DMS 273 (cell line): ENCODE measurements around the gene AAMP.
A peak's percentile ranks its signal among the peaks of the same experiment; 100 is the strongest.
"Not testable (repeated sequence)": the region's sequence is repeated elsewhere in the genome, so short reads cannot be mapped to it uniquely, and the experiment has no call there.

Experiments used
- DNase-seq: peaks from one replicate; lab custom pipeline; 2025; ENCODE audit not compliant: unreplicated experiment; lab: John Stamatoyannopoulos, UW

AAMP gene

DNA sequence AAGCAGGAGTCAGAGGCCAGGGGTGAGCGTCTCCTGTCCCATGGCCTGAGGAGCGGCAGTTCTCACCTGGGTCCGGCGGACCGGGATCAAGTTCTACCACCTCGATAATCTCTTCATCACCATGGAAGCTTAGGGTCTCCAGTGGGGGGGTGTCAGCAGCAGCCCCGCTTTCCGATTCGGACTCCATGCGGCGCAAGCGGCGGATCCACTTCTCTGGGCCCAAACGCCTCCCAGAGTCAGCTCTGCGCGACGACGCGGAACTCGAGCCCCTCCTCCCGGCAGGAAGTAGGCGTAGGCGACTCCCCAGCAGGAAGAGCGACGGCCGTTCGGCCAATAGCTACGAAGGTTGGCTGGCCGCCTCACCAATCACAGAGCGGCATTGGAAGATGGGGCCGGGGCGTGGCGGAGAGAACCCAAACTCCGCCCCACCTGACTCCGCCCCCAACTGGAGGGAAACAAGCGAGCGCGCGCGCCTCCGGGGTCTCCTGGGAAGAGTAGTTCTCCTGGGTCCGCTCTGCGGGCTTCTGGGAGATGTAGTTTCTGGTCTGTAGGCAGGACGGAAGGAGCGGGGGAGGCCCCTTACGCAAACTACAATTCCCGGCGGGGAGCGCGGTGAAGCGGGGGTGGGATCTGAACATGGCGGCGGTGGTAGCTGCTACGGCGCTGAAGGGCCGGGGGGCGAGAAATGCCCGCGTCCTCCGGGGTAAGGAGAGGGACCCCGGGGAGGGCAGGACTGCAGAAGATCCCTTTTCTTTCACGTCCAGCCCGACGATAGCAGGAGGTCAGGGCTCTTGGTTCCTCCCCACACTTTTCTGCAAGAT is at the start of gene AAMP, which contains the start of gene PNKD:
TSS of gene AAMP (minus strand) at position 238 of the 821 bp plus-strand sequence. CDS start at position 187, 51 bp downstream.
TSS of gene PNKD (plus strand) at position 620 of the 821 bp plus-strand sequence. CDS start at position 637, 17 bp downstream.
- DNase-seq = peak; percentile 100

DNA sequence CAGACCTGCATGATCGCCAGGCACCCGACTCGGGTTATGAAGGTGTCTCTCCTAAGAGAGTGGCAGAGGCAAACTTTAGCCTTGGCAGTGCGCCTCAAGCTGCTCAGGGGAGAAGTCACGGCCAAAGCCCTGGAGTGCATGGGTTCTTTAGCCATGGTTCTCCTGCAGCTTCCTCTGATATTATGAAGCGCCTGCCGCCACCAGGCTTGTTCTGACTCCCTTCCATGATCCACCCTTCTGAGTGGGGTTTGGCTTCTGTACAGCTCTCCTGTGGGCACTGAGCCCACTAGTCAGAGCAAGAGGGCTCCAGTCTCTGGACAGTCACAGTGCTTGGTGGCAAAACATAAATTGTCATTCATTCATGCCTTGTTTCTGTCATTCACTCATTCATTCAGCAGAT is 48.3 kb upstream of the AAMP start:
- DNase-seq = no peak

- no peak for DNase-seq
These were observed 47.9 kb upstream of the AAMP start for GRCh38 chr2:218317835-218318234.

DNA sequence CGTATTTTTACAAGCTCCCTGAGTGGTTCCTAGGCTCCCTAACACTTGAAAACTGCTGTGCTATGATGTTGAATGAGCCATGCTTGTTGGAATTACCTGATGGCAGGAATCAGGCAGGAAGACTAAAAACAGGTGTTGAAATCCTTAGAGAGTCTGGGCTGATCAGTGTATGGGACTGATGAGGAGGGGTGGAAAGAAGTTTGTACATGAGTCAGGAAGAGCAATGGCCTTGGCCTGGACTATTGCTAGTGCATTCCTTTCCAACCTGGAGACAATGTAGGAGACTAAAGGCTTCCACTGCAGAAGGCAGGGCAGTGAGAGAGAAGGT is 47.3 kb upstream of the AAMP start:
- no peak for DNase-seq

- DNase-seq = no peak
These were observed 45.5 kb upstream of the AAMP start for GRCh38 chr2:218315397-218315796.

DNA sequence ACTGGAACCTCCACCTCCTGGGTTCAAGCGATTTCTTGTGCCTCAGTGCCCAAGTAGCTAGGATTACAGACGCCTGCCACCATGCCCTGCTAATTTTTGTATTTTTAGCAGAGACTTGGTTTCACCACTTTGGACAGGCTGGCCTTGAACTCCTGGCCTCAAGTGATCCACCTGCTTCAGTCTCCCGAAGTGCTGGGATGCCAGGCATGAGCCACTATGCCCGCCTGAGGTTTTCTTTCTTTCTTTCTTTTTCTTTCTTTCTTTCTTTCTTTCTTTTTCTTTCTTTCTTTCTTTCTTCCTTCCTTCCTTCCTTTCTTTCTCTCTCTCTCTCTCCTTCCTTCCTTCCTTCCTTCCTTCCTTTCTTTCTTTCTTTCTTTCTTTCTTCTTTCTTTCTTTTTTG is 44.8 kb upstream of the AAMP start:
- not testable (repeated sequence) for DNase-seq

DNA sequence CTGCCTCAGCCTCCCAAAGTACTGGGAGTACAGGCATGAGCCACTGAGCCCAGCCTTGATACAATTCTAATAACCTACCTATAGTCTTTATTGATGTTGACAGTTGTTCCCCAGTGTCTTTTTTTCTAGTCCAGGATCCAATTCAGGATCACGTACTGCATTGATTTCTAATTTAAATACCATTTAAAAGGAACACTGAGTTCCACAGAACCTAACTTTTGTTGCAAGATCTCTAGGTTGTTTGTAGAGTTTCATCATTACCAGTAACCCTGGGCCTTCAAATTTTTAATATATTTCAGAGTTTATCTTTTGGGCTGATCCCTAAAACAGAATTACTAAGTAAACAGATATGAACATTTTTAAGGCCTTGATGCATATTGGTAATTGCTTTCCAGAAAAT is 43.4 kb upstream of the AAMP start:
- DNase-seq = no peak

GRCh38 chr2:218312267-218312756 is 42.4 kb upstream of the AAMP start:
- no peak for DNase-seq

DNA sequence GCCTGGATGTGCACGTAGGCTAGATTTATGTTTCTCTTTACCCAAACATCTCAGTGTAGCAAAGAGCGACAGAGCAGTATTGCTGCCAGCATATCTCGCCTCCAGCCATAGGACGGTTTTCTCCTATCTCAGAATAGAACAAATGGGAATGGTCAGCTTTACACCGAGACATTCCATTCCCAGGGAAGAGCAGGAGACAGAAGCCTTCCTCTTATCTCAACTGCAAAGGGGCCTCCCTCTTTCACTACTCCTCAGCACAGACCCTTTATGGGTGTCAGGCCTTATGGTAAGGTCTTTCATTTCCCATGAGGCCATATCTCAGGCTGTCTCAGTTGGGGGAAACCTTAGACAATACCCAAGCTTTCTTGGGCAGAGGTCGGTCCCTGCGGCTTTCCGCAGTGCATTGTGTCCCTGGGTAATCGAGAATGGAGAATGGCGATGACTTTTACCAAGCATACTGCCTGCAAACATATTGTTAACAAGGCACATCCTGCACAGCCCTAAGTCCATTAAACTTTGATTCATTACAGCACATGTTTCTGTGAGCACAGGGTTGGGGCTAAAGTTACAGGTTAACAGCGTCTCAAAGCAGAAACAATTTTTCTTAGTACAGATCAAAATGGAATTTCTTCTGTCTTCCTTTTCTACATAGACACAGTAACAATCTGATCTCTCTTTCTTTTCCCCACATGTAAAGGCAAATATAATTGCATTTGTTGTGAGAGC is 41.8 kb upstream of the AAMP start:
- DNase-seq = not testable (repeated sequence)

DNA sequence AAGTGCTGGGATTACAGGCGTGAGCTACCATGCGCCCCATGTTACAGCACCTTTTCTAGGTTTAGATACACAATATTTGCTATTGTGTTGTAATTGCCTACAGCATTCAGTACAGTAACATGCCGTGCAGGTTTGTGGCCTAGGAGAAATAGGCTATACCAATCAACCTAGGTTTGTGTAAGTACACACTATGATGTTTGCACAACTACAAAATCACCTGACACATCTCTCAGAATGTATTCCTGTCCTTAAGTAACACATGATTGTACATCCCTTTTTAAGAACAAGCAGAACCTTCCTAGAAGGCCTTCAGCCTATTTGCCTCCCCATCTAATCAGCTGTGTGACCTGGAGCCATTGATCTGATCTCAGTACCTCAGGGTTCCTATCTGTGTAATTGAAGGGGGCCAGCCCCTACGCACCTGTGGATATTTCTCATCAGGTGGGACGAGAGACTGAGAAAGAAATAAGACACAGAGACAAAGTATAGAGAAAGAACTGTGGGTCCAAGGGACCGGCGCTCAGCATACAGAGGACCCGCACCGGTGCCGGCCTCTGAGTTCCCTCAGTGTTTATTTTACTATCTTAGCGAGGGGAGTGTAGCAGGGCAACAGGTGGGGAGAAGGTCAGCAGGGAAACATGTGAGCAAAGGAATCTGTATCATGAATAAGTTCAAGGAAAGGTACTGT is 41.1 kb upstream of the AAMP start:
- no peak for DNase-seq

- DNase-seq = no peak
These were observed 37.6 kb upstream of the AAMP start for GRCh38 chr2:218307415-218308090.

- DNase-seq = no peak
These were observed 36.4 kb upstream of the AAMP start for GRCh38 chr2:218306184-218306920.

GRCh38 chr2:218305383-218305782 is 35.4 kb upstream of the AAMP start:
- DNase-seq = no peak

DNA sequence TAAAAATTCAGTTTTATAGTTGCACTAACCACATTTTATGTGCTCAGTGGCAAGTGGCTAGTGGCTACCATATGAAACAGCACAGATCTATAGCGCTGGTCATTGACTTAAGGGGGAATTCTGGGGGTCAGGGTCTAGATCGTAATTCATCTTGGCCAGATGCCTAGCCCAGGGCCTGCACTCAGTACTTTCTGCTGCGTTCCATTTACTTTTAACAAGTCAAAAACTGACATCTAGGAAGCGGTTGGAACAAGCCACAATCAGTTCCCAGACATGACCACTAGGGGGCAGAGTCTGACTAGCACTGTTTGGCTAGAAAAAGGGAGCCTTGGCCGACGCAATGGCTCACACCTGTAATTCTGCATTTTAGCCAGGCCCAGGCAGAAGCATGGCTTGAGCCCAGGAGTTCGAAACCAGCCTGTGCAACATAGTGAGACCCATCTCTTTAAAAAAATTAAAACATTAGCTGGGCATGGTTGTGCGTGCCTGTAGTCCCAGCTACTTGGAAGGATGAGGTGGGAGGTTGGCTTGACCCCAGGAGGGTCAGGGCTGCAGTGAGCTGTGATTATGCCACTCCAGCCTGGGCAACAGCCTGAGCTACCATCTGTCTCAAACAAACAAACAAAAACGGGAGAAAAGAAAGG is 31.4 kb upstream of the AAMP start:
- peak; percentile 93 for DNase-seq

DNA sequence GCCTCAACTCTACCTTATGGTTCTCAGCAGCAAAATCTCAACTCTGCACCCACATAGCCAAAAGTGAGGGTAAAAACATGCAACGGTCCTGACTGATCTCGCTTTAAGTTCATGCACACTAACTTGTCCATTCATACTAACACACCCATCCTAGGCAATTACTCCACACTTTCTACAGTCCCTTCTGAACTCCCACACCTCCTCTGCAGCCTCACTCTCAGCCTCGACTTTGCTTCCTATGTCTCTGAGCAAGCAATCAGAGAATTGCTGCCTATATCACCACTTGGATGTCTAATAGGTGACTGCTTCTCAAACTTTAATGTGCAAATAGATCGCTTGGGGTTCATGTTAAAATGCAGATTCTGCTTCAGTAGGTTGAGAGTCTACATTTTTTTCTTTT is 30.2 kb upstream of the AAMP start:
- DNase-seq = no peak

DNA sequence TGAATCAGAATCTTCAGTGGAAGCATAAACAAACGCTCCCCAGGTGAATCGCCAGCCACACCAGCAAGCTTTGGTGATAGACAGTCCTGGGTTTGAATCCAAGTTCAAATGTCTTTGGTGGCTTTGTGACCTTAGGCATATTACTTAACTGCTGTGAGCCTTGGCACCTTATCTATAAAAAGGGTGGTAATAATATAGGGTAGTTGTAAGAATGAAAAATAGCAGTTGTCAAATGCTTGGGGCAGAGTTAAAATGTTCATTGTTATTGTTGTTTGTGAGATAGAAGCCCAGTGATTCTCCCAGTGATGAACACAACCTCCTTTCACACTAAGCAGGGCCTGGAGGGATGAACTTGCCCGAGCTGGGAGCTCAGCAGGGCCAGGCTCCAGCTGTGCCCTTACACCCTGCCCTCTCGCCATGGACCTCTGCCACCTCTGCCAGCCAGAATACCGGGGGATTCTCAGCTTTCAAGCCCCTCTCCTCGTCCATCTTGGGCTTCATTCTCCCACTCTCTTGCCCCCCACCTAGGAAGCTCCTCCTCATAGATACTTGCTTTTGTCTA is 28.5 kb upstream of the AAMP start:
- DNase-seq = no peak

DNA sequence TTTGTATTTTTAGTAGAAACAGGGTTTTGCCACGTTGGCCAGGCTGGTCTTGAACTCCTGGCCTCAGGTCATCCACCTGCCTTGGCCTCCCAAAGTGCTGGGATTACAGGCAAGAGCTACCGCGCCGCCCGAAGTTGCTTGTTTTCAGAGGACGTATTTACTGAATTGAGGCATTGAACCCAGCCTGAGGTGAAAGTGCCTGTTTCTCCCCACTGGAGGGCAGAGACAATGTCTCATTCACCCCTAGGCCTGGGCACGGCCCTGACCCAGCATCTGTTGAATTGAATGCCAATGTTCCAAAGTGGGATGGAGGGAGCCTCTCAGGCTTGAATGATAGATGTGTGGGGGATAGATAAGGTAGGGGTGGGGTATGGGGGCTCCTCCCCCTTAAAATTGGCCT is 26.9 kb upstream of the AAMP start:
- peak; percentile 21 for DNase-seq

DNA sequence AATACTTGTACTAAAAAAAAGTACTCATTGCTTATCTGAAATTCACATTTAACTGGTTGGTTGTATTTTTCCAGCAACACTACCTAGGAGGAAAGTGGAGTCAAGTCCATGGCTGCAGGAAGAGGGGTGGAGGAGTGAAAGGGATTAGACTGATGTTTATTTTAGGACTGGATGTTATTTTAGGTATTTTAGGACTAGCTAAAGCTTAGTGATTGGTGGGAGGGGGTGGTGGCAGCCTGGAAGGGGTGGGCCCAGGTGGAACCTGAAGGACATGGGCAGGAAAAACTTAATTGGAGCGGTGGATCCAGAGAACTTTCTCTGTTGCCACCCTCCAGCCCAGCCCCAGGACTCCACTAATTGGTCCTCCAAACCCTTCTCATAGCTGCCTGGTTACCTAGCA is 26.3 kb upstream of the AAMP start:
- no peak for DNase-seq

- no peak for DNase-seq
These were observed 25.1 kb upstream of the AAMP start for GRCh38 chr2:218295029-218295428.
